NCI-H1436 treated with DMSO at 0.1 percent for 48 hours (cell line): ENCODE data around the gene NEK4.
"Not testable (repeated sequence)": the region's sequence is repeated elsewhere in the genome, so short reads cannot be mapped to it uniquely, and the experiment has no call there.

Experiments
- DNase-seq: peaks from one replicate; lab custom pipeline; 2025; lab: John Stamatoyannopoulos, UW

Gene NEK4

DNA sequence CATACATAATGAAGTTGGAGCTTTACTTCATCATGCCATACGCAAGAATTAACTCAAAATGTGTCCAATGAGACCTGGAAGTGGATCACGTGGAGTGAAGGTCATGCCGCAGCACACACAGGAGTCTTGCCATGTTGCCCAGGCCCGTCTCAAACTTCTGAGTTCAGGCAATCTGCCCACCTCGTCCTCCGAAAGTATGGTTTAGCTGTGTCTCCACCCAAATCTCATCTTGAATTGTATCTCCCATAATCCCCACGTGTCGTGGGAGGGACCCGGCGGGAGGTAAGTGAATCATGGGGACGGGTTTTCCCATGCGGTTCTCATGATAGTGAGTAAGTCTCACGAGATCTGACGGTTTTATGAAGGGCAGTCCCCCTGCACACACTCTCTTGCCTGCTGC is 39.1 kb downstream of the NEK4 start:
- no peak for DNase-seq

DNA sequence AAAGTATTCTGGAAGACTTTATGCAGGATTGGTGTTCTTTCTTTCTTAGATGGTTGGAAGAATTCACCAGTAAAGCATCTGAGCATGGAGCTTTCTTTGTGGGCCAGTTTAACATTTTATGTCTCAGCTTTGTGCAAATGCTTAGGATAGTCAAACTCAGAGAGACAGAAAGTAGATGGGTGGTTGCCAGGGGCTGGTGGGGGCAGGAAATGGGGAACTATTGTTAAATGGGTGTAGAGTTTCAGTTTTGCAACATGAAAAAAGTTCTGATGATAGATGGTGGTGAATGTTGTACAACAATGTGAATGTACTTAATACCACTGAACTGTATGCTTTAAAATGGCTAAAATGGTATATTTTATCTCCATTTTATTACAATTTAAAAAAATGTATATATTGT is 40.1 kb downstream of the NEK4 start:
- DNase-seq: no peak

DNA sequence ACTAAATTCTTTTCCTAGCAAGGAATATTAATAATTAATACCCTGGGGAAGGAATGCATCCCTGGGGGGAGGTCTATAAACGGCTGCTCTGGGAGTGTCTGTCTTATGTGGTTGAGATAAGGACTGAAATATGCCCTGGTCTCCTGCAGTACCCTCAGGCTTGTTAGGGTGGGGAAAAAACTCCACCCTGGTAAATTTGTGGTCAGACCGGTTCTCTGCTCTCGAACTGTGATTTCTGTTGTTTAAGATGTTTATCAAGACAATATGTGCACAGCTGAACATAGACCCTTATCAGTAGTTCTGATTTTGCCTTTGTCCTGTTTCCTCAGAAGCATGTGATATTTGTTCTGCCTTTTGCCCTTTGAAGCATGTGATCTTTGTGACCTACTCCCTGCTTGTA is 42.0 kb downstream of the NEK4 start:
- not testable (repeated sequence) for DNase-seq

- DNase-seq: no peak
Observed at GRCh38 chr3:52724511-52724910, 46.2 kb downstream of the NEK4 start.

GRCh38 chr3:52723935-52724334 is 46.8 kb downstream of the NEK4 start:
- DNase-seq: no peak

DNA sequence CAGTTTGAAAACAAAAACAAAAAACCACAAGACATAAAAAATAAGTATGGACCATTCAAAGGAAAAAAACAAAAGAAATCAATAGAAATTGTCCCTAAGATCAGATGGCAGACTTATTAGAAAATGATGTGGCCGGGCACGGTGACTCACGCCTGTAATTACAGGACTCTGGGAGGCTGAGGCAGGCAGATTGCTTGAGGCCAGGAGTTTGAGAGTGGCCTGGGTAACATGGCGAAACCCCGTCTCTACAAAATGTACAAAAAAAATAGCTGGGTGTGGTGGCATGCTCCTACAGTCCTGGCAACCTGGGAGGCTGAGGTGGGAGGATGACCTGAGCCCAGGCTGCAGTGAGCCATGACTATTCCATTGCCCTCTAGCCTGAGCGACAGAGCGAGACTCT is 48.2 kb downstream of the NEK4 start:
- no peak for DNase-seq

- no peak for DNase-seq
Observed at GRCh38 chr3:52721730-52722008, 49.1 kb downstream of the NEK4 start.

DNA sequence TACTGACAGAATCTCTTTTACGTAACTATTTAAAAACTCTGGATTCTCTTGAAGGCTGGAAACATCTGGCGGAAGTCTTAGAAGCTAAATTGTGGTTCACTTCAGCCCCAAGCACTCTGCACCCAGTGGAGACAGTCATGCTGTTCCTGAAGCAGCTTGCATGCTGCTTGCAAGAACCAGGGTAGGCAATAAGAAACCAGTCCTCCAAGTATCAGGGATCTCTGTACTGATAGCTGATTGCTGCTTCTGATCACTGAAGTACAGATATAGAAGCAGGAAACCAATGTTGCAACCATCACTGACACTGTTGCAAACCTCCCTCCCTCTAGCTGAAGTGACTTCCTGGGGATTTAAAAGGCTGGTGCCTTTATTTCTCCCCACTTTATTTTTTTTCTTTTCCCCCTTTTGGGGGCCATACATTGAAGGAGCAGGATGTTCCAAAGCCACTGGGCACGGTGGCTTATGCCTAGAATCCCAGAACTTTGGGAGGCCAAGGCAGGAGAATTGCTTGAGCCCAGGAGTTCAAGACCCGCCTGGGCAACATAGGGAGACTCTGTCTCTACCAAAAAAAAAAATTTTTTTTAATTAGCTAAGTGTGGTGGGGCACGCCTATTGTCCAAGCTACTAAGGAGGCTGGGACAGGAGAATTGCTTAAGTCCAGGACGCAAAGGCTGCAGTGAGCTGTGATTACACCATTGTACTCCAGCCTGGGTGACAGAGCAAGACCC is 49.6 kb downstream of the NEK4 start:
- DNase-seq: no peak

GRCh38 chr3:52719618-52720017 is 51.1 kb downstream of the NEK4 start:
- DNase-seq: no peak

DNA sequence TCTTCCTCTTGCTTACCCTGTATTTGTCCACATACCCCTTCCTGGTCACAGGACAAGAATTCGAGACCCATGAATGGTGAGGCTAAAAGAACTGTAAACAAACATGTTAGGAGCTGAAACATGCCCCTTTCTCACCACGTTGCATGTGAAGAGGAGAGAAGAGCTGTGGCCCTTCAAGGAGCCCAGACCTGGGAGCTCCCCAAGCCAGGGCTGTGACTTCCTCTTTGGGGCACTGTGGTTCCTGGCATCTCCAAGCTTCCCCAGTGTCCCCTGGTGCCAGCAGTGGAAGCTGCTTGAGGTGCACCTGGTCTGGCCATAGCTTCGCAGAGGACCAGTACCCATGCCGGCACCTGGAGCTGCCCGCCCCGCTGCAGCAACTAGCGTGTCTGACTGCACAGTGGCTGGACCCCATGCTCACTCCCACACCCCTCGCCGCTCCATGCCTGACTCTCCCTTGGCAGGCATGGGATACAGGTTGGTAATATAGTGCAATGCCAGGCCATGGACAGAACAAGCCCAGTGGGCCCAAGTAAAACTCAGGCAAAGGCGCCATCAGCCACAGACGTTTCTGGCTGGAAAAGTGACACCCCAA is 54.9 kb downstream of the NEK4 start:
- no peak for DNase-seq

DNA sequence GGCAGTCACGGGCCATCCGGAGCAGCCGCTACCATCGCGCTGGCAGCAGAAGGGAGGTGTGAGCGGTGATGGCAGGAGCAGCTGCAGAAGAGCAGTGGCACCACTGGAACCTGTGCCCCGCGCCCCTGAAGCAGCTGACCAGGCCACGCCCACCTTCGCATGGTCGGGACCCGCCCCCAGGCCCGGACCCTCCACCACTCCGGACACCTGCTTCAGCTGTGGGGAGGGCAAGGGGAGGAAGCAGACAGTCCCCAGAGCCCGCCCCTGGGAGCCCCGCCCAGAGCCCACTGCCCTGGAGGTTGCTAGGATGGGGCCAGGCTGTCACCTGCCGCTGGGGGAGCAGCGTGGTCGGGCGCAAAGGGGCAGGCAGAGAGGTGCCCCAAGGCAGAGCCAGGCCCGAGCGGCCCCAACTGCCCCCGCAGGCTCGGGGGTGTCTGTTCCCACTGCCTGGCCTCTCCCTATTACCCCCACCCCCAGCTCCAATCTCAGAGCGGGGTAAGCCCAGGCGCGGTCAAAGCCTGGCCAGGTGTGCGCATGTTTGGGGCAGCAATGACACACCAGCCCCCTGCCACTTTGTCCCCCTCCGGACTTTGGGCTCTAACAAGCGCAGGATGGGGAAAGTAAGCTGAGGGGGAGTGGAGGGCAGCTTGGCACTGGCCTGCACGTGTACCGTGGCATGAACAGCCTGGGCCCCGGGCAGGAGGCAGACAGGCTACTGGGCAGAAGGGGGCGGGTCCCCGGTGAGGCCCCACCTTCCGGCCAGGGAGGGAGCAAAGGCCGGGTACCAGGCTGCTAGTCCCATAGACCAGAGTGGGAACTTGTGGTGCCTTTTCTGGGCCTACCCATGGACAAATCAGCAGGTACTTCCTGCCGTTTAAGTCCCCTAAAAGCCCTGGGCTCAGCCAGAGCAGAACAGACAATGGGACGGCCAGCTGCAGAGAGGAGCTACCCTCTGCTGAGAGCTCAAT is 56.1 kb downstream of the NEK4 start:
- DNase-seq: no peak

- no peak for DNase-seq
Observed at GRCh38 chr3:52712291-52713212, 58.2 kb downstream of the NEK4 start.

DNA sequence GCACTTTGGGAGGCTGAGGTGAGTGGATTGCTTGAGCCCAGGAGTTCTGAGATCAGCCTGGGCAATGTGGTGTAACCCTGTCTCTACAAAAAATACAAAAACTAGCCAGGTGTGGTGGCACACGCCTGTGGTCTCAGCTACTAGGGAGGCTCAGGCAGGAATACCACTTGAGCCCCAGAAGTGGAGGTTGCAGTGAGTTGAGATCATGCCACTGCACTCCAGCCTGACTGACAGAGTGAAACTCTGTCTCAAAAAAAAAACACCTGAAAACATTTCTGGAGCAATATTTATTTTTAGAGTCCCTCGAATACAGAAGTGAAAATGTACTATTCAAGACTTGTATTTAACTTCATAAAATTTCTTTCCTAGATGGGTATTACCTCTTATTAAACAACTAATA is 60.2 kb downstream of the NEK4 start:
- no peak for DNase-seq

- DNase-seq: no peak
Observed at GRCh38 chr3:52707585-52707984, 63.2 kb downstream of the NEK4 start.

GRCh38 chr3:52705688-52706686 is 64.8 kb downstream of the NEK4 start, which contains the start of the genes GLT8D1 and SPCS1:
Gene GLT8D1, minus strand, starts transcription at chr3:52705791. Its CDS starts 5,331 bp downstream, at chr3:52700460.
Gene SPCS1, plus strand, starts transcription at chr3:52706106. Its CDS starts 141 bp downstream, at chr3:52706247.
- no peak for DNase-seq

GRCh38 chr3:52705438-52705687 is 65.4 kb downstream of the NEK4 start:
- no peak for DNase-seq

DNA sequence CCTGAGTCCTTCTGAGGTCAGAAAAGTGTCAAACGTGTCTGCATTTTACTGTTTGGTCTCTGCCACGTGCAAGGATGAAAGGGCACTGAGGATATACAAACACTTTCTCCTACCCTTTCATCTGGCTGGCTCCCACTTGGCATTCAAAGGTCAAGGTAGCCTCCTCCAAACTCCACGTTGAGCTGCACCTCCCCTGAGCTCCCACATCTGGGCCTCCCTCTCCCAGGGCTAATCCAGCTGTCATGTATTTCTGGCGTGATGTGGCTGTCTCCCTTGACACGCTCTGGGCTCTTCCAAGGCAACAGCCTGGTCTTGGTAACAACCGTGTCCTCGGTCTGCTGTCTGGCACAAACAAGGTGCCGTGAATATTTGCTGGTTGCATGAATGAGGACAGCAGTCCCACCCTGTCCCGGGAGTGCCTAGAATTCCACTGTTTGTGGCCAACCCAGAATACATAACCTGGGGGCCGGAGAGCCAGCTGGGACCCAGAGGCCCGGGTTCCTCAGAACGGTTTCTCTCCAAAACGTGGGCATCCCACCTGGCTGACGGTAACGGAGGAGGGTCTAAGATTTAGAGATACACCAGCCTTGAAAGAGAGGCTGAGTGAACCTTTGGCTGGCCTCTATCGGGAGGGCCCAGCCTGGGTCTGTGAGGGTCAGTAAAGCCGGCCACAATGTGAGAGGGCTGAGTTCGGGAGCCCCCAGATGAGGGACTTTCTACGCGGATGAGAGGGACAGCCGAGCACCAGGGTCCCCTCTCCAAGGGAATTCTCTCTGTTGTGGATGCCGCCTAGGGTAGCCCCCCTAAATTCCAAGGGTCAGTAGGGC is 65.9 kb downstream of the NEK4 start:
- no peak for DNase-seq

- DNase-seq: no peak
Observed at GRCh38 chr3:52703341-52703740, 67.4 kb downstream of the NEK4 start.

DNA sequence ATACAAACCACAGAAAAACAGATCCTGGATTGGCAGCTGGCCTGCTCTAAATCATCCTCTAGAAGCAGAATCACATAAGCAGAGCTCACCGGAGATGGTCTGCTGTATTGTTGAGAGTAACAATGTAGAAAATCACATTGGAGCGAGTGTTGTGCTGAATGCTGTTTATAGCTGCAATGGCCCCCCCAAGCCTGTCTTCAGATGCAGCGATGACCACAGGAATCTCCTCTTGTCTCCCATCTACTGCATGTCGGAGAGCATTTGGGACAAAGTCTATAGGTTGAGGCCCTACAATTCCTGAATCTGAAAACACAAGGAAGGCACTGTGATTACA is 73.1 kb downstream of the NEK4 start:
- DNase-seq: no peak
